Activated CD8-positive, alpha-beta memory T cell treated with anti-CD3 and anti-CD28 coated beads for 36 hours (primary cell): ENCODE data around the gene PDE4A. TPM values are rescaled to one million over a fixed set of nuclear protein-coding genes. Genes with fewer than 3 reads are reported as not detected.

Experiments
- CTCF ChIA-PET: fragments of 350-600 bp; sonication (Branson Sonifier 250); formaldehyde crosslinking; loops from one replicate; lab custom pipeline; 2021; ENCODE audit warnings: antibody characterized with exemption; lab: Charles Lee
- POLR2A ChIA-PET: fragments of 350-600 bp; sonication (Branson Sonifier 250); formaldehyde crosslinking; loops from one replicate; lab custom pipeline; 2021; ENCODE audit warnings: antibody characterized with exemption; lab: Charles Lee
- total RNA-seq, 2 experiments: library from RNA; stranded (reverse); gene quantifications; one replicate each; pipeline ENCODE4 v1.2.3, GENCODE V29; 2021

PDE4A gene
- total RNA-seq, 2 experiments from 2014 or later, result 30.3 to 31.2 TPM

GRCh38 chr19:10468133-10468532 lies 47.8 kb downstream of the PDE4A start:
- POLR2A ChIA-PET, result interaction anchor here (0.5 kb wide), 1 partner anchor 380 kb away, joined by 3 read pairs; no protein-coding TSS in a partner anchor
- CTCF ChIA-PET, result interaction anchor here (1.0 kb wide), 1 partner anchor 209 kb away, joined by 3 read pairs; no protein-coding TSS in a partner anchor

GRCh38 chr19:10471909-10472308 lies 51.6 kb downstream of the PDE4A start:
- POLR2A ChIA-PET, result interaction anchor here (0.6 to 0.8 kb wide), 3 partner anchors 15 to 84 kb away, joined by 5 to 7 read pairs (median 7); no protein-coding TSS in a partner anchor
- CTCF ChIA-PET, result interaction anchor here (0.6 to 1.4 kb wide), 4 partner anchors 28 to 296 kb away, joined by 3 read pairs; partner anchors contain the start of gene RAVER1

GRCh38 chr19:10473192-10473591 lies 52.9 kb downstream of the PDE4A start:
- ChIA-PET POLR2A (no interaction called here), CTCF (interaction anchor here (0.6 to 2.0 kb wide), 3 partner anchors 31 to 226 kb away, joined by 4 to 6 read pairs (median 5); no protein-coding TSS in a partner anchor)

- CTCF ChIA-PET, result interaction anchor here (0.6 to 1.2 kb wide), 3 partner anchors 22 to 1894 kb away, joined by 3 to 4 read pairs (median 3); no protein-coding TSS in a partner anchor
- POLR2A ChIA-PET, result no interaction called here
These were observed 54.7 kb downstream of the PDE4A start for GRCh38 chr19:10474962-10475451.

- POLR2A ChIA-PET, result no interaction called here
- CTCF ChIA-PET, result interaction anchor here (0.6 to 2.2 kb wide), 11 partner anchors 12 to 382 kb away, joined by 3 to 9 read pairs (median 3); no protein-coding TSS in a partner anchor
These were observed 58.1 kb downstream of the PDE4A start for GRCh38 chr19:10478476-10478875.

DNA sequence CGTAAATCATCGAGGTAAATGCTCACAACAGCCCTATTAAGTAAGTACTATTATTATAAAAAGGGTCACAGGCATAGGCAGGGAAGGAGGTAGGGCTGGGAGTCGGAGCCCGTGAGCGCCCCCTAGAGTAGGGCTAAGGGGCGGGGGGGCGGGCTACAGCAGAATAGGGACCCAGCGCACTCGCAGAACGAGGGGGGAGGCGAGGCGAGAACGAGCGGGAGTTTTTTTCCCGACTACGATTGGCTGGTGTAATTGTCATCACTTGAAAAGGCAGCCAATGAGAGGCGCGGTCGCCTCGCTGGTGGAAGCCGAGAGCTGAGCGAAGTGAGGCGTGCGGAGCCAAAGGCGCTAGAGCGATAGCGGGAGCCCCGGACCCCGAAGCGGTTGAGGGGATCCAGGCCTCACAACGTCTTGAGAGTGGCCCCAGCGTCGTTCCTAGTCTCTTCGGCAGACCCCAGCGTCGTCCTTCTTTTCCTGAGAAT lies 58.6 kb downstream of the PDE4A start:
- ChIA-PET POLR2A (no interaction called here), CTCF (interaction anchor here (0.8 to 2.2 kb wide), 11 partner anchors 11 to 74 kb away, joined by 3 to 9 read pairs (median 3); no protein-coding TSS in a partner anchor)

DNA sequence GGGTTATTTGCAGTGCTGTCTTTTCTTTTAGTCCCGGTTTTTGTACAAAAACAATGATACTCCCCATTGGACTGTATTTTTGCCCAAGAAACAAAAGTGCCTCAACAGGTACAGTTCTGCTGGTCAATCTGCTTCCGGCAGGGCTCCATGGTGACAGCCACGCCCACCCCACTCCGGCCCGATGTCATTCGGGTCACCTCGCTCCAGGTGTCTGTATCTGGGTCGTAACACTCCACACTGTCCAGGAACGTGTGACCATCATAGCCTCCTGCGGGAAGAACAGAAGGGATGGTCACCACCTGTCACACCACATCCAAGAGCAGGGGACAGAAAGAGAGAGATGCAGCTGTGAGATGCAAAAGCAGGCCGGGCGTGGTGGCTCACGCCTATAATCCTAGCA lies 66.2 kb downstream of the PDE4A start:
- CTCF ChIA-PET, result no interaction called here
- POLR2A ChIA-PET, result interaction anchor here (0.6 kb wide), 2 partner anchors 14 to 209 kb away, joined by 4 to 7 read pairs; no protein-coding TSS in a partner anchor

- CTCF ChIA-PET, result interaction anchor here (0.6 to 2.2 kb wide), 7 partner anchors 13 to 152 kb away, joined by 3 to 9 read pairs (median 3); no protein-coding TSS in a partner anchor
- POLR2A ChIA-PET, result no interaction called here
These were observed 71.2 kb downstream of the PDE4A start for GRCh38 chr19:10491472-10492047.

DNA sequence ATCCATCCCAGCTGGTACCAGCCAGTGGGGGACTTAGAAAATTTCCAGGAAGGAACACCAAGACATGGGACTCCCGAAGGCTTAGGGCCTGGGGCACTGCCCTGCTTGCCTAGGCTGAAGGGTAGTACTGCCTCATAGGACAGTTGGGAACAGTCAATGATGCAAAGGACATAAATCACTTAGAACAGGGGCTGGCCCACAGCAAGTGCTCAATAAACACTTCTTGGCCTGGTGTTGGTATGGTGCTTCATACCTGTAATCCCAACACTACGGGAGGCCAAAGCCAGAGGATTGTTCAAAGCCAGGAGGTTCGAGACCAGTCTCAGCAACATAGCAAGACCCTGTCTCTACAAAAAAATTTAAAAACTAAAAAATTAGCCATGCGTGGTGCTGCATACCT lies 77.0 kb downstream of the PDE4A start:
- ChIA-PET POLR2A (interaction anchor here (0.6 kb wide), 1 partner anchor 54 kb away, joined by 3 read pairs; no protein-coding TSS in a partner anchor), CTCF (interaction anchor here (0.6 kb wide), 1 partner anchor 23 kb away, joined by 3 read pairs; no protein-coding TSS in a partner anchor)

- ChIA-PET POLR2A (no interaction called here), CTCF (interaction anchor here (0.7 to 1.3 kb wide), 5 partner anchors 27 to 329 kb away, joined by 3 to 5 read pairs (median 4); partner anchors contain the start of gene ICAM1)
These were observed 79.4 kb downstream of the PDE4A start for GRCh38 chr19:10499550-10500246.

- CTCF ChIA-PET, result interaction anchor here (0.6 to 1.3 kb wide), 7 partner anchors 12 to 330 kb away, joined by 3 to 5 read pairs (median 3); partner anchors contain the start of gene ICAM1
- POLR2A ChIA-PET, result interaction anchor here (0.6 kb wide), 1 partner anchor 57 kb away, joined by 3 read pairs; no protein-coding TSS in a partner anchor
These were observed 79.9 kb downstream of the PDE4A start for GRCh38 chr19:10500247-10500592.

DNA sequence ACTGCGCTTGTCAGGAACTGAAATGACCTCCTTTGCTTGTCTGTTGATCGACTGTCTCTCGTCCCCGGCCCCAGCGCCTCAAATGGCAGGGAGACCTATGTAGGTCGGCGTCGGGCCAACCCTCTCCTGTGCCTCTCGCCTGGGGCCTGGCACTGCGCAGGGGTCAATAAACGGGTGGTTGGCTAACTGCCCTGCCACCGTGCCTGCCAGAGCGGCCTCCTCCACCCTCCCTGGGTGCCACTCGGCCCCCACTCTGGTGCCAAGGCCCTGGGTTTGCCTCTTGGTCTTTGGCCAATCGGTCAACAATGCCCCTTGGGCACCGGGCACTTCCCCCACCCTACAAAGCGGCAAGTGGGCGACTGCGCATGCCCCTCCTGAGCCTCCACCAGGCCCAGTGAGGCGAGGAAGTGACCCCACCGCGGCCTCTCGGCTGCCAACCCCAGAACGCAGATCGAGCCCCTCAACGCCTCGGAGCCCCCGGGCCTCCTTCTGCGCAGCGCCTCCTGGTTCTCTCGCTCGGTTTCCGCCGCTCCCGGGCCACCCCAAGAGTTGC lies 81.7 kb downstream of the PDE4A start:
- ChIA-PET CTCF (interaction anchor here (0.5 to 0.7 kb wide), 2 partner anchors 86 to 253 kb away, joined by 3 to 5 read pairs; no protein-coding TSS in a partner anchor), POLR2A (interaction anchor here (1.4 kb wide), 1 partner anchor 93 kb away, joined by 4 read pairs; no protein-coding TSS in a partner anchor)

GRCh38 chr19:10502524-10503001 lies 82.2 kb downstream of the PDE4A start:
- CTCF ChIA-PET, result no interaction called here
- POLR2A ChIA-PET, result interaction anchor here (0.6 to 1.4 kb wide), 5 partner anchors 9 to 94 kb away, joined by 3 to 5 read pairs (median 4); no protein-coding TSS in a partner anchor

- CTCF ChIA-PET, result interaction anchor here (0.6 to 1.0 kb wide), 5 partner anchors 14 to 87 kb away, joined by 3 to 5 read pairs (median 4); partner anchors contain the start of gene S1PR5
These were observed 82.9 kb downstream of the PDE4A start, which contains the start of gene KEAP1 for GRCh38 chr19:10503002-10503789. TSS of gene KEAP1 (minus strand) at chr19:10503356. CDS start at chr19:10500033, 3,323 bp downstream.

DNA sequence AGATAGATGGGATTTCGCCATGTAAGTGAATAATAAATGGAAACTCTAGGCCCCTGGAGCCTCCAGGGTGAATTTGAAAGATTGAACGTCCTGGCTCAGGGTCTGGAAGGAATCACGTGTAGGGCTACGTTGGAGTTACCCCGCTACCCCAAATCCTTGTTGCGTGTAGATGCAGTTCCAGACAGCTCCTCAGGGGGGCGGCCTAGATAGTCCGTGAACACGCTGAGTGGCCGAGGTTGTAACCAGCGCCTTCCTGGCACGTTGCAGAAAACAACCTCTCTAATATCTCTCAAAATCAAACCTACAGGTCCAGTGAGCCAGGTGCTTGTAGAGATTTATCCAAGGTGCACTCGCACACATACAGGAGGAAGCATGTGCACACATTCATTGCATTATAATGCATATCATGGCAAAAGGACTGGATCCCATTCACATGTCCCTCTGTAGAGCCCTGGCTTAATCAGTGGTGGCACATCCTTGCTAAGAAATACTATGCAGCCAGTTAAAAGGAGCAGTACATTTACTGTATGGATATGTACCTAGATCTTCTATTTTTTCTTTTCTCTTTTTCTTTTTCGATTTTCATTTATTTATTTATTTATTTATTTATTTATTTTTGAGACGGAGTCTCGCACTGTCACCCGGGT lies 85.4 kb downstream of the PDE4A start:
- CTCF ChIA-PET, result interaction anchor here (0.6 to 1.8 kb wide), 15 partner anchors 11 to 94 kb away, joined by 3 to 7 read pairs (median 3); partner anchors contain the start of gene CDKN2D

More at GRCh38 chr19:10503002-10503789, 82.9 kb downstream of the PDE4A start, which contains the start of gene KEAP1:
- POLR2A ChIA-PET, result interaction anchor here (0.6 to 1.4 kb wide), 9 partner anchors 8 to 233 kb away, joined by 3 to 5 read pairs (median 3); partner anchors contain the start of gene ICAM1

GRCh38 chr19:10508036-10508435 lies 87.7 kb downstream of the PDE4A start:
- ChIA-PET CTCF (interaction anchor here (0.6 to 2.4 kb wide), 11 partner anchors 9 to 191 kb away, joined by 3 to 13 read pairs (median 4); partner anchors contain the start of genes CDC37 and S1PR5), POLR2A (interaction anchor here (0.7 kb wide), 1 partner anchor 34 kb away, joined by 13 read pairs; no protein-coding TSS in a partner anchor)

More for the DNA sequence above, 85.4 kb downstream of the PDE4A start:
- POLR2A ChIA-PET, result interaction anchor here (0.5 kb wide), 1 partner anchor 77 kb away, joined by 4 read pairs; no protein-coding TSS in a partner anchor
